ENCODE measurements around the gene ACKR3.

ACKR3 gene

GRCh38 chr2:236570081-236570868 lies 650 bp downstream of the ACKR3 start:
- DNase-seq (ENCODE audit: low spot score): peak; percentile 4

GRCh38 chr2:236571145-236571544 lies 1.5 kb downstream of the ACKR3 start:
- DNase-seq (ENCODE audit: low spot score): no peak

DNA sequence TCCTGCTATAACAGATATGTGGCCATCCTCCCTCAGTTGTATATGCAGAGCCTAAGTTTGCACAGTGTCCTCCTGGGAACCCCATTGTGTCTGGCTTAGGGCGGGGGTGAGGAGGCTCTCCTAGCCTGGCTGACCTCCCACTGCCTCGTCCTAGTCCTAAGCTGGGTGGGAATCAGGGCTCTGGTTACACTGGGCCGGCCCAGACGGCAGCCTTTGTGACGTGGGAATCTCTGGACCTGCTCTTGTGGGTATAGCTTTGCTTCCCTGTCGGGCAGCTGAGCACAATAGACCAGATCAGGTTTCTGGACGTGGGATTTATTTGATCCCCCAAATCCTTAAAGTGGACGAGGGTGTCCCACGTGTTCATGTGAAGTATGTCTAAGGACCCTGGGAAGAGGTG lies 2.9 kb downstream of the ACKR3 start:
- no peak for DNase-seq (ENCODE audit: low spot score)

DNA sequence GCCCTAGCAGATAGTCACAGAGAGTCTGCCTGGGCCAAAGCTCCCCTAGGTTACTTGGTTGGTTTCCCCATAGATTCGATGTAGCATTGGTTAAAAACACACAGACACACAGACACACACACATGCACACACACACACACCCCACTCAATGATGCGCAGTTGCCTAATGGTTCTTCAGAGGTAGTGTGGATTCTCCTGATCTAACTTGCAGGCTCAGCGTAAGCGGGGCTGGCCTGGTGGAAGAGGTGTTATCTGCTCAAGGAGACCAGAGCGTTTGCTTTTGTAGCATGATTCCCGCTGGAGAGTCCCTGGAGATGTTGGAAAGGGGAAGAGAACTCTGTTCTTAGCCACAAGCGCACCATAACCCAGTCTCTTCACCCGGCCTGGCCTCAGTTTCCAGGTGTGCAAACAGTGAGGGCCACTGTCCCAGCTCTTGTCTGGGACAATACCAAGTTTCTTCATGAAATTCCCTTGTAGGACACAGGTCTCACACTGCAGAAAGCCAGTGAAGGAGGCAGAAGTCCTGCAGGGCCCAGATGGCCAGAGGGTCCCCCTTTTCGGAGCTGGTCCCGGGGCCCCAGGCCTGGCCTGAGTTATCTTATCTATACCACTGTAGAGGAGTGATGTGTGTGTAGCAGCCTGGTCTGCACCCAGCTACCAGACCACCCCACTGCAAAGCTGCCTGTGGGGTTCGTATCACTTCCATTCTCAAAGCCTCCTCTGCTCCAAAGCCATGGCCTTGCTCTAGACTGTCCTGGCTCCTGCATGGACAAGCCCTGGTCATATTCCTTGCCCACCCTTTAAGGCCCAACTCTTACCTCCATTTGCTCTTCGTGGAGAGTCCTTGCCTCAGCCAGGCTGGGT lies 3.7 kb downstream of the ACKR3 start:
- no peak for DNase-seq (ENCODE audit: low spot score)

GRCh38 chr2:236574000-236574399 lies 4.4 kb downstream of the ACKR3 start:
- no peak for DNase-seq (ENCODE audit: low spot score)

- DNase-seq (ENCODE audit: low spot score): no peak
These were observed 5.0 kb downstream of the ACKR3 start for GRCh38 chr2:236574424-236575145.

DNA sequence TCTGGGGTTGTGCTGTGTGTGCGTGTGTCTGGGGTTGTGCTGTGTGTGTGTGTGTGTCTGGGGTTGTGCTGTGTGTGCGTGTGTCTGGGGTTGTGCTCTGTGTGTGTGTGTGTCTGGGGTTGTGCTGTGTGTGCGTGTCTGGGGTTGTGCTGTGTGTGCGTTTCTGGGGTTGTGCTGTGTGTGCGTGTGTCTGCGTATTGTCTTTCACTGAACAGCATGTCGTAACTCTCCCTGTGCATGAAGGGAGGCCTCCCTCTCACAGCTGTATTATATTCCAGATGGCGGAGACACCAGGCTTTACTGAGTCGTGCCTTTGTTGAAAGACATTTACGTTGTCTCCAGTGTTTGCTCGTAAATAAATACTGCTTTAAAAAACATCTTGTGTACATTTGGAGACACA lies 5.9 kb downstream of the ACKR3 start:
- no peak for DNase-seq (ENCODE audit: low spot score)

DNA sequence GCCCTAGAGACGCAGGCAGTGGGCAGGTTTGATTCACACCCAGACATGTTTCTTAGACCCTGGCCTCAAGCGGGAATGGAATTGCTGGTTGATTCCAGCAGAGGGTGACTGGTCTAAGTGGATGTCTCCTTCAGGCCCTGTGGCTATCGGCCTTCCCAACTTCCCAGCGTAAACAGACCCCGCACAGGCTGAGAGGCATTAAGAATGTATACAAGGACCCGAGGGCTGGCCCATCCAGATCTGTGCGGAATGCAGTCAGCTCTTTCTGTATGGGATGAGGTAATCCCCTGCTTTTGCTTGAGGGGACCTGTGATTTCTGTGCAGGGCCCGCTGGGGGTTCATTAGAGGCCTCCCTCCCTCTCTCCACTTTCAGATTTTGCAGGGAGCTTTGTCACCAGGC lies 6.5 kb downstream of the ACKR3 start:
- DNase-seq (ENCODE audit: low spot score): no peak

GRCh38 chr2:236576953-236577352 lies 7.3 kb downstream of the ACKR3 start:
- no peak for DNase-seq (ENCODE audit: low spot score)

GRCh38 chr2:236577481-236578410 lies 8.1 kb downstream of the ACKR3 start:
- no peak for DNase-seq (ENCODE audit: low spot score)

DNA sequence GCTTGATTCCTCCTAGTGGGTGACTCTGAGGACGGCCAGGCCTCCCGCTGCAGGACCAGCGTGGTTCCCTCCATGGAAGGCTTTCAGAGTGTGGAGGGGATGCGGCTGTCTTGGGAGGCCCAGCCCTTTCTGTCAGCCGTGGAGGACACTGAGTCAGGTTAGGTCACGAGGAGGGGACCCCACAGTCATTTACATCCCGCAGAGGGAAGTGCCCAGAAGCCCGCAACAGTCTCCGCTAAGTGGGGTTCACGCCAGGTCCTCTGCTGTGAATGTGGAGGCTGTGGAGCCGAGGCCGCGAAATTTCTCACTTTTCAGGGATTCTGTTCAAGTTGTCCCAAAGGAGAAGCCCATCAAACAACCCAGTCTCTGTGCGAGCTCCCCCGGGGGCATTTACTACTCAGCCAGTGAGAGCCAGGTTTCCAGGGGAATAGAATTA lies 8.8 kb downstream of the ACKR3 start:
- no peak for DNase-seq (ENCODE audit: low spot score)

GRCh38 chr2:236579048-236579745 lies 9.6 kb downstream of the ACKR3 start:
- no peak for DNase-seq (ENCODE audit: low spot score)

- no peak for DNase-seq (ENCODE audit: low spot score)
These were observed 10.2 kb downstream of the ACKR3 start for GRCh38 chr2:236579746-236580315.

DNA sequence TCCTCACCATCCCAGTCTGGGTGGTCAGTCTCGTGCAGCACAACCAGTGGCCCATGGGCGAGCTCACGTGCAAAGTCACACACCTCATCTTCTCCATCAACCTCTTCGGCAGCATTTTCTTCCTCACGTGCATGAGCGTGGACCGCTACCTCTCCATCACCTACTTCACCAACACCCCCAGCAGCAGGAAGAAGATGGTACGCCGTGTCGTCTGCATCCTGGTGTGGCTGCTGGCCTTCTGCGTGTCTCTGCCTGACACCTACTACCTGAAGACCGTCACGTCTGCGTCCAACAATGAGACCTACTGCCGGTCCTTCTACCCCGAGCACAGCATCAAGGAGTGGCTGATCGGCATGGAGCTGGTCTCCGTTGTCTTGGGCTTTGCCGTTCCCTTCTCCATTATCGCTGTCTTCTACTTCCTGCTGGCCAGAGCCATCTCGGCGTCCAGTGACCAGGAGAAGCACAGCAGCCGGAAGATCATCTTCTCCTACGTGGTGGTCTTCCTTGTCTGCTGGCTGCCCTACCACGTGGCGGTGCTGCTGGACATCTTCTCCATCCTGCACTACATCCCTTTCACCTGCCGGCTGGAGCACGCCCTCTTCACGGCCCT lies 11.2 kb downstream of the ACKR3 start:
- DNase-seq (ENCODE audit: low spot score): no peak

DNA sequence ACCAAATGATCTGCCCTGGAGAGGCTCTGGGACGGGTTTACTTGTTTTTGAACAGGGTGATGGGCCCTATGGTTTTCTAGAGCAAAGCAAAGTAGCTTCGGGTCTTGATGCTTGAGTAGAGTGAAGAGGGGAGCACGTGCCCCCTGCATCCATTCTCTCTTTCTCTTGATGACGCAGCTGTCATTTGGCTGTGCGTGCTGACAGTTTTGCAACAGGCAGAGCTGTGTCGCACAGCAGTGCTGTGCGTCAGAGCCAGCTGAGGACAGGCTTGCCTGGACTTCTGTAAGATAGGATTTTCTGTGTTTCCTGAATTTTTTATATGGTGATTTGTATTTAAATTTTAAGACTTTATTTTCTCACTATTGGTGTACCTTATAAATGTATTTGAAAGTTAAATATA lies 11.9 kb downstream of the ACKR3 start:
- DNase-seq (ENCODE audit: low spot score): no peak

- no peak for DNase-seq (ENCODE audit: low spot score)
These were observed 13.3 kb downstream of the ACKR3 start for GRCh38 chr2:236582968-236583367.

- DNase-seq (ENCODE audit: low spot score): no peak
These were observed 14.1 kb downstream of the ACKR3 start for GRCh38 chr2:236583621-236584203.

- DNase-seq (ENCODE audit: low spot score): no peak
These were observed 15.1 kb downstream of the ACKR3 start for GRCh38 chr2:236584521-236585384.

DNA sequence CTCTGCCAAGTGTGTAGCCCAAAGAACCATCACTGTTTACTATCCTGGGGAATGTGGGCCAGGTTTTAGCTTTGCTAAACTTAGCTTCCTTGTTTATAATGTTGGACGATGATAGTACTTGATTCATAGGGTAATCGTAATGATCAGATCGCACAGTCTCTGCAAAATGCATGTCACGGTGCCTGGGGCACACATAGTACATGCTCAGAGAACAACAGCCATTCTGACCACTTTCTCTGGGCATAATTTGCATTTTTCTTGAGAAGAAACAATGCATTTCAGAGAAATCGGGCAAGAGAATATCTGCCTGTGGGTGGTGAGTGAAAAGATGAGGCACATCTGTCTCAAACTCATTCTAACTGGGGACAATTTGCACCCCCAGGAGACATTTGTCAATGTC lies 16.3 kb downstream of the ACKR3 start:
- DNase-seq (ENCODE audit: low spot score): no peak

Measured in cerebellar cortex (tissue), 1 donor.